Tibial nerve (tissue), 4 donors: Measurements from ENCODE around the gene ARHGAP26.

Experiments used
- EP300 ChIP-seq, 2 donors: sonication (generic); formaldehyde crosslinking; IDR thresholded peaks; one replicate each; pipeline ENCODE4 v1.6.1; 2017; ENCODE audit warnings: antibody characterized with exemption in 2 of 2, mild to moderate bottlenecking in 1 of 2
- TF ChIP-seq, protein P1 (sequence below), 5 experiments: fragments of 200-600 bp in 3 of 5; fragments of 450-650 bp in 2 of 5; sonication (generic) in 3 of 5; IDR thresholded peaks; one replicate each; pipeline ENCODE4 v1.5.1; 2016 to 2019; ENCODE audit warnings: antibody characterized with exemption in 5 of 5, mild to moderate bottlenecking in 3 of 5, moderate library complexity in 2 of 5

DNA sequence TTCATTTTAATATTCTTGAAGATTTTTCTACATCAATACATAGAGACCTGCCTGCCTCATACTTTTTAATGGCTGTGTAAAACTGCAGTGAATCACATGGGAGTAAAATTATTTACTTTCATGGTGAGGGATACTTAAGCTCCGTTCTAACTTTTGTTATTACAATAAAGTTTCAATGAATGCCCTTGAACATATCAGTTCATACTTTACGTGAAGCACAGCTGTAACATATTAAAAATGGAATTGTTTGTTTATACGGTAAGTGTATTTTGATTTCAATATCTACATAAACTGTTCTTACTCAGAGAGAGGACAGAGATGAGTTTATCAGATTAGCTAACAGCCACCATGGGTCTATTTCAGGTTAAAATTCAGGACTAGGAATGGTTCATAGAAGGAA, 478.2 kb downstream of the ARHGAP26 start:
- no peak for TF ChIP-seq EP300 (IDR thresholded peaks at IDR 0.05)
- TF ChIP-seq, protein P1, sequence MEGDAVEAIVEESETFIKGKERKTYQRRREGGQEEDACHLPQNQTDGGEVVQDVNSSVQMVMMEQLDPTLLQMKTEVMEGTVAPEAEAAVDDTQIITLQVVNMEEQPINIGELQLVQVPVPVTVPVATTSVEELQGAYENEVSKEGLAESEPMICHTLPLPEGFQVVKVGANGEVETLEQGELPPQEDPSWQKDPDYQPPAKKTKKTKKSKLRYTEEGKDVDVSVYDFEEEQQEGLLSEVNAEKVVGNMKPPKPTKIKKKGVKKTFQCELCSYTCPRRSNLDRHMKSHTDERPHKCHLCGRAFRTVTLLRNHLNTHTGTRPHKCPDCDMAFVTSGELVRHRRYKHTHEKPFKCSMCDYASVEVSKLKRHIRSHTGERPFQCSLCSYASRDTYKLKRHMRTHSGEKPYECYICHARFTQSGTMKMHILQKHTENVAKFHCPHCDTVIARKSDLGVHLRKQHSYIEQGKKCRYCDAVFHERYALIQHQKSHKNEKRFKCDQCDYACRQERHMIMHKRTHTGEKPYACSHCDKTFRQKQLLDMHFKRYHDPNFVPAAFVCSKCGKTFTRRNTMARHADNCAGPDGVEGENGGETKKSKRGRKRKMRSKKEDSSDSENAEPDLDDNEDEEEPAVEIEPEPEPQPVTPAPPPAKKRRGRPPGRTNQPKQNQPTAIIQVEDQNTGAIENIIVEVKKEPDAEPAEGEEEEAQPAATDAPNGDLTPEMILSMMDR (IDR thresholded peaks at IDR 0.05) = no peak
